H1 (cell line): ENCODE results near the gene LBX1. TPM values are rescaled to one million over a fixed set of nuclear protein-coding genes. Genes with fewer than 3 reads are reported as not detected.

ENCODE experiments used
- KDM5A ChIP-seq: fragments of 200-600 bp; IDR thresholded peaks from 2 replicates; pipeline ENCODE4 v1.7.1; 2012; ENCODE audit warnings: mild to moderate bottlenecking, low read length, inconsistent platforms, mixed read lengths
- POU5F1 ChIP-seq: IDR thresholded peaks from 2 replicates; pipeline ENCODE4 v1.6.1; 2011; ENCODE audit warnings: low read depth, mild to moderate bottlenecking, low read length, moderate library complexity
- SAP30 ChIP-seq: fragments of 300-600 bp; sonication (generic); IDR thresholded peaks from 2 replicates; pipeline ENCODE4 v1.7.1; 2012; ENCODE audit warnings: low read length, moderate library complexity, mild to moderate bottlenecking, inconsistent platforms; ENCODE audit not compliant: insufficient read depth, insufficient replicate concordance
- SUZ12 ChIP-seq: fragments of 200-600 bp; sonication (generic); IDR thresholded peaks from 2 replicates; pipeline ENCODE4 v1.6.1; 2012; ENCODE audit warnings: mild to moderate bottlenecking, inconsistent platforms, low read length, moderate library complexity, mixed read lengths
- TCF12 ChIP-seq: IDR thresholded peaks from 2 replicates; pipeline ENCODE4 v1.6.1; 2011; ENCODE audit warnings: low read depth, mild to moderate bottlenecking, low read length
- polyA plus RNA-seq, 7 experiments: library from polyadenylated mRNA; depleted of rRNA in 3 of 7; stranded (reverse) in 5 of 7; unstranded in 2 of 7; fragments of >200 nt in 5 of 7; fragments of 200-250 nt in 2 of 7; gene quantifications; 1 replicate in 5 of 7; 2 replicates in 1 of 7; 4 replicates in 1 of 7; pipeline versions ENCODE4 v1.2.1 to v1.2.3, GENCODE V29; 2011 to 2013; ENCODE audit warnings: missing spikeins in 2 of 7, mixed read lengths in 2 of 7
- total RNA-seq: library from RNA; stranded (reverse); fragmentation: NEBNext Ultra II Directional; extraction: Animal tissue kit (Norgen Biotek cat#: 25700); gene quantifications from 2 replicates; pipeline ENCODE4 v1.2.1, GENCODE V29; 2021
- TF ChIP-seq, protein P1 (sequence below): IDR thresholded peaks from 2 replicates; pipeline ENCODE4 v1.6.1; 2012; ENCODE audit warnings: low read length, inconsistent platforms

The LBX1 gene
- total and polyA plus RNA-seq, 2 of the 8 experiments (the other 6 are each of a cell fraction or from before 2014, with no cell fraction given) = not detected

GRCh38 chr10:101236376-101237080 lies 7.3 kb upstream of the LBX1 start (continued):
- TF ChIP-seq SUZ12 (peak; percentile 90), SAP30 (no peak), TCF12 (peak; percentile 30; the same call in 1 of the 2 replicates), POU5F1 (no peak), KDM5A (no peak)
- TF ChIP-seq, protein P1, sequence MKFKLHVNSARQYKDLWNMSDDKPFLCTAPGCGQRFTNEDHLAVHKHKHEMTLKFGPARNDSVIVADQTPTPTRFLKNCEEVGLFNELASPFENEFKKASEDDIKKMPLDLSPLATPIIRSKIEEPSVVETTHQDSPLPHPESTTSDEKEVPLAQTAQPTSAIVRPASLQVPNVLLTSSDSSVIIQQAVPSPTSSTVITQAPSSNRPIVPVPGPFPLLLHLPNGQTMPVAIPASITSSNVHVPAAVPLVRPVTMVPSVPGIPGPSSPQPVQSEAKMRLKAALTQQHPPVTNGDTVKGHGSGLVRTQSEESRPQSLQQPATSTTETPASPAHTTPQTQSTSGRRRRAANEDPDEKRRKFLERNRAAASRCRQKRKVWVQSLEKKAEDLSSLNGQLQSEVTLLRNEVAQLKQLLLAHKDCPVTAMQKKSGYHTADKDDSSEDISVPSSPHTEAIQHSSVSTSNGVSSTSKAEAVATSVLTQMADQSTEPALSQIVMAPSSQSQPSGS = 0 out of 2 replicates have a peak, but pooled peaks have one; percentile 15
